ENCODE results near the gene TANC2.

DNA sequence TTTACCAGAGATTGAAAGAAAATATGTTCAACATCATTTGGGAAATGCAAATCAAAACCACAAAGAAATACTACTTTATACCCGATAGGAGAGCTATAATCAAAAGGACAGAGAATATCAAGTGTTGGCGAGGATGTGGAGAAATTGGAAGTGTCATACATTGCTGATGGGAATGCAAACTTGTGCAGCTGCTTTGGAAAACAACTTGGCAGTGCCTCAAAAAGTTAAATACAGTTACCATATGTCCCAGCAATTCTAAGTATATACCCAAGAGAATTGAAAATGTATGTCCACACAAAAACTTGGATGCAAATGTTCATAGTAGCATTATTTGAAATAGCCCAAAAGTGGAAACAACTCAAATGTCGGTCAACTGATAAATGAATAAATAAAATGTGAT lies 17.0 kb upstream of the TANC2 start:
- TF ChIP-seq POLR2AphosphoS5 (IDR thresholded peaks at IDR 0.05): no peak
- TF ChIP-seq, protein P1, sequence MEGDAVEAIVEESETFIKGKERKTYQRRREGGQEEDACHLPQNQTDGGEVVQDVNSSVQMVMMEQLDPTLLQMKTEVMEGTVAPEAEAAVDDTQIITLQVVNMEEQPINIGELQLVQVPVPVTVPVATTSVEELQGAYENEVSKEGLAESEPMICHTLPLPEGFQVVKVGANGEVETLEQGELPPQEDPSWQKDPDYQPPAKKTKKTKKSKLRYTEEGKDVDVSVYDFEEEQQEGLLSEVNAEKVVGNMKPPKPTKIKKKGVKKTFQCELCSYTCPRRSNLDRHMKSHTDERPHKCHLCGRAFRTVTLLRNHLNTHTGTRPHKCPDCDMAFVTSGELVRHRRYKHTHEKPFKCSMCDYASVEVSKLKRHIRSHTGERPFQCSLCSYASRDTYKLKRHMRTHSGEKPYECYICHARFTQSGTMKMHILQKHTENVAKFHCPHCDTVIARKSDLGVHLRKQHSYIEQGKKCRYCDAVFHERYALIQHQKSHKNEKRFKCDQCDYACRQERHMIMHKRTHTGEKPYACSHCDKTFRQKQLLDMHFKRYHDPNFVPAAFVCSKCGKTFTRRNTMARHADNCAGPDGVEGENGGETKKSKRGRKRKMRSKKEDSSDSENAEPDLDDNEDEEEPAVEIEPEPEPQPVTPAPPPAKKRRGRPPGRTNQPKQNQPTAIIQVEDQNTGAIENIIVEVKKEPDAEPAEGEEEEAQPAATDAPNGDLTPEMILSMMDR (IDR thresholded peaks at IDR 0.05): no peak
- no peak for TF ChIP-seq POLR2A (IDR thresholded peaks at IDR 0.05)
- TF ChIP-seq EP300 (IDR thresholded peaks at IDR 0.05): no peak
